Subcutaneous adipose tissue (tissue), 4 donors: Measurements from ENCODE around the gene GINS2. TPM values are rescaled to one million over a fixed set of nuclear protein-coding genes. Genes with fewer than 3 reads are reported as not detected.

ENCODE experiments used
- CTCF ChIP-seq: fragments of 450-650 bp; IDR thresholded peaks from one replicate; pipeline ENCODE4 v1.5.1; 2016; ENCODE audit warnings: low read depth, mild to moderate bottlenecking, control low read depth, antibody characterized with exemption, moderate library complexity
- small RNA-seq: library from RNA; depleted of rRNA; stranded (forward); fragments of <200 nt; gene quantifications from one replicate; pipeline ENCODE3, GENCODE V24; 2016
- total RNA-seq, 4 donors: library from RNA; depleted of rRNA; stranded (reverse); fragments of >200 nt; gene quantifications; one replicate each; pipeline ENCODE4 v1.1.0, GENCODE V29; 2016

The GINS2 gene
- total RNA-seq, 4 donors from 2014 or later = 0.22 to 0.68 TPM; not detected in 2

- no peak for TF ChIP-seq CTCF
Observed at GRCh38 chr16:85629326-85629725, 59.4 kb downstream of the GINS2 start.

GRCh38 chr16:85628645-85629044 is 60.1 kb downstream of the GINS2 start:
- no peak for TF ChIP-seq CTCF

- no peak for TF ChIP-seq CTCF
Observed at GRCh38 chr16:85628265-85628556, 60.5 kb downstream of the GINS2 start.

- TF ChIP-seq CTCF = no peak
Observed at GRCh38 chr16:85627526-85628264, 61.1 kb downstream of the GINS2 start.

GRCh38 chr16:85627089-85627488 is 61.7 kb downstream of the GINS2 start:
- no peak for TF ChIP-seq CTCF

Small RNA genes within 50 kb of the gene (small RNA-seq; reads per million reads assigned to genes)
- gene RN7SL381P = not detected

Other genes starting within 250 kb of the GINS2 start
- 100 to 1,000 TPM in 2 of 4 donors, 10 to 100 TPM in 2; 57.1 to 208 (median 90.5) TPM for gene GSE1, start 75.6 kb downstream of the GINS2 start, total RNA-seq
- gene C16orf74, start 62.1 kb upstream of the GINS2 start, total RNA-seq = 1 to 10 TPM in 3 of 4 donors, not detected in 1; 1.5 to 6.2 (median 1.7) TPM
- 10 to 100 TPM; 14.1 to 63.1 (median 21.8) TPM for gene EMC8, start 110.6 kb upstream of the GINS2 start, total RNA-seq
- 100 to 1,000 TPM; 434 to 580 (median 493) TPM for gene COX4I1, start 110.7 kb upstream of the GINS2 start, total RNA-seq
- gene IRF8, start 210.2 kb upstream of the GINS2 start, total RNA-seq = 100 to 1,000 TPM in 1 of 4 donors, 10 to 100 TPM in 3; 40.8 to 156 (median 66.6) TPM